DOHH2 (cell line): ENCODE measurements around the gene ABR.

Experiments
- H3F3A ChIP-seq: fragments of 200-600 bp; sonication (generic), shearing (Covaris generic); 2 replicates; pipeline ENCODE4 v1.6.0; 2016; ENCODE audit warnings: antibody characterized with exemption, mild to moderate bottlenecking; ENCODE audit not compliant: control insufficient read depth, insufficient read depth
- H3K27ac ChIP-seq: fragments of 200-600 bp; sonication (generic); 2 replicates; pipeline ENCODE4 v1.5.1; 2014; ENCODE audit warnings: low read depth, mild to moderate bottlenecking, low read length, moderate library complexity
- H3K27me3 ChIP-seq: fragments of 200-600 bp; sonication (generic); 2 replicates; pipeline ENCODE4 v1.6.1; 2014; ENCODE audit warnings: mild to moderate bottlenecking, low read length, mixed read lengths; ENCODE audit not compliant: control insufficient read depth
- H3K36me3 ChIP-seq: fragments of 200-600 bp; sonication (generic); 2 replicates; pipeline ENCODE4 v1.6.1; 2014; ENCODE audit warnings: mild to moderate bottlenecking, low read length, moderate library complexity, mixed read lengths; ENCODE audit not compliant: control insufficient read depth
- H3K4me1 ChIP-seq: fragments of 200-600 bp; sonication (generic); 2 replicates; pipeline ENCODE4 v1.6.1; 2014; ENCODE audit warnings: mild to moderate bottlenecking, low read length, mixed read lengths; ENCODE audit not compliant: control insufficient read depth
- H3K4me2 ChIP-seq: fragments of 200-600 bp; sonication (generic); 2 replicates; pipeline ENCODE4 v1.6.0; 2014; ENCODE audit warnings: mild to moderate bottlenecking, low read length, moderate library complexity
- H3K4me3 ChIP-seq: fragments of 200-600 bp; sonication (generic); 2 replicates; pipeline ENCODE4 v1.5.1; 2014; ENCODE audit warnings: mild to moderate bottlenecking, low read length, mixed read lengths
- H3K79me2 ChIP-seq: fragments of 200-600 bp; sonication (generic); 2 replicates; pipeline ENCODE4 v1.6.1; 2014; ENCODE audit warnings: mild to moderate bottlenecking, low read length, mixed read lengths; ENCODE audit not compliant: control insufficient read depth
- H3K9me2 ChIP-seq: fragments of 200-600 bp; sonication (generic); replicated peaks from 2 replicates; pipeline ENCODE4 v1.6.1; 2014; ENCODE audit warnings: mild to moderate bottlenecking, low read length, mixed read lengths; ENCODE audit not compliant: control insufficient read depth
- H3K9me3 ChIP-seq: fragments of 200-600 bp; sonication (generic); 2 replicates; pipeline ENCODE4 v1.6.1; 2014; ENCODE audit warnings: antibody characterized with exemption, low read length, mixed read lengths; ENCODE audit not compliant: control insufficient read depth, insufficient read depth
- H4K20me1 ChIP-seq: fragments of 200-600 bp; sonication (generic); 2 replicates; pipeline ENCODE4 v1.6.0; 2014; ENCODE audit warnings: low read depth, mild to moderate bottlenecking, antibody characterized with exemption, low read length, moderate library complexity; ENCODE audit not compliant: control insufficient read depth, insufficient read depth
- CTCF ChIP-seq: fragments of 200-600 bp; sonication (generic); IDR thresholded peaks from one replicate; pipeline ENCODE4 v1.5.1; 2014; ENCODE audit warnings: antibody characterized with exemption, mild to moderate bottlenecking, low read depth, low read length; ENCODE audit not compliant: poor library complexity, severe bottlenecking
- EZH2phosphoT487 ChIP-seq: fragments of 200-600 bp; sonication (generic); IDR thresholded peaks from 2 replicates; pipeline ENCODE4 v1.6.1; 2017; ENCODE audit warnings: borderline replicate concordance, mild to moderate bottlenecking, antibody characterized with exemption, low read length, moderate library complexity, mixed read lengths

Gene ABR

GRCh38 chr17:1177016-1177700, 2.6 kb downstream of the ABR start:
- H3K9me2 ChIP-seq, result no peaks in the 10 kb centered on the region
- H3K79me2 ChIP-seq, result peaks cover 87% of the 10 kb centered on the region
- peaks cover 43% of the 10 kb centered on the region for H3K4me1 ChIP-seq
- H3K9me3 ChIP-seq, result no peaks in the 10 kb centered on the region
- no peak overlapping the region for H3K4me3 ChIP-seq
- no peak overlapping the region for H3K27ac ChIP-seq
- H3K36me3 ChIP-seq, result peaks cover 47% of the 10 kb centered on the region
- peaks cover 13% of the 10 kb centered on the region for H3F3A ChIP-seq
- H4K20me1 ChIP-seq, result peaks cover 36% of the 10 kb centered on the region
- no peak overlapping the region for H3K4me2 ChIP-seq
- H3K27me3 ChIP-seq, result no peaks in the 10 kb centered on the region
- TF ChIP-seq CTCF (no peak), EZH2phosphoT487 (no peak)

GRCh38 chr17:1174263-1174880, 5.4 kb downstream of the ABR start:
- Histone ChIP-seq H3K4me3 (no peak overlapping the region), H4K20me1 (peaks cover 45% of the 10 kb centered on the region), H3K79me2 (peaks cover 100% of the 10 kb centered on the region), H3K9me3 (no peaks in the 10 kb centered on the region), H3K4me2 (no peak overlapping the region), H3K36me3 (peaks cover 54% of the 10 kb centered on the region), H3K9me2 (no peaks in the 10 kb centered on the region), H3K27me3 (no peaks in the 10 kb centered on the region), H3F3A (no peaks in the 10 kb centered on the region), H3K27ac (no peak overlapping the region), H3K4me1 (peaks cover 30% of the 10 kb centered on the region)
- no peak for TF ChIP-seq CTCF
- TF ChIP-seq EZH2phosphoT487, result no peak

DNA sequence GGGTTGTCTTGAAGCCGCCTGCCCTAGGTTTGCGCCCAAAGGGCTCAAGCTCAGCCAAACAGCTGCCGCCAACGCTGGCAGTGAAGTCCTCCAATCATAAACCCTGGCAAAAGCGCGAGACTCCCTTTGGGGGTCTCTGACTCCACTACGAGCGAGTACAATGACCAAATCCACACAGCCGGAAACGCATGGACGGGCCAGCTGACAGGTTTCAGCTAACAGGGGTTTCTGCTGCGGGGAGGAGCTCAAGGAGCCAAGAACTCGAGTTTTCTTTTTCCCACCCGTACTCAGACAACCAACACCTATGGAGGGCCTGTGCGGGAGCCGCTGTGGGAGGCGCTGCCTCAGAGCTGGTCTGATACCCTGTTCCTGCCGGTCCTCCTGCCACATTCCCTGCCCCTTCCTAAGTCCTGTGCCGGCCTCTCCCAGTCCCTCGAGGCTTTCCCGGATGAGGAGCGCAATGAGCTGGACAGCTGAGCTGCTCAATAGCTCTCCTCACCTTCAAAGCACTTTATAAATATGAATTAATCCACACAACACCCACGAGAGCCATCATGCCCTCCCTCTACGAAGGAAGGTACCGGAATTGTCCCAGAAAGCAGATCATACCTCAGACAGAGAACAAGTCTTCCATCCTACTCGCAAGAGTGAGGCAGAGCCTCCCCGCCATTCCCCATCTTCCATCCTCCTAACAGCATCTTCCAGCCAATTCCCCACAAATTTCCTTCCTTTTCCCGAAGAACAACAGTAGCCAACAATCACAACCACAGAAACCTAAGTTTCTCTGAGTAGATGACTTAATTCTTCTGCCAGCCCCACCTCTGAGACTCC, 6.1 kb downstream of the ABR start:
- no peaks in the 10 kb centered on the region for H3K9me3 ChIP-seq
- no peaks in the 10 kb centered on the region for H3F3A ChIP-seq
- peaks cover 26% of the 10 kb centered on the region for H3K4me1 ChIP-seq
- H3K27me3 ChIP-seq, result no peaks in the 10 kb centered on the region
- H3K27ac ChIP-seq, result no peak overlapping the region
- no peak overlapping the region for H3K4me2 ChIP-seq
- H4K20me1 ChIP-seq, result peaks cover 43% of the 10 kb centered on the region
- H3K36me3 ChIP-seq, result peaks cover 55% of the 10 kb centered on the region
- no peaks in the 10 kb centered on the region for H3K9me2 ChIP-seq
- H3K4me3 ChIP-seq, result no peak overlapping the region
- H3K79me2 ChIP-seq, result peaks cover 100% of the 10 kb centered on the region
- TF ChIP-seq EZH2phosphoT487 (no peak), CTCF (no peak)
